Measurements from ENCODE around the gene IGF2R.

Gene IGF2R

GRCh38 chr6:160055813-160056212 is 86.9 kb downstream of the IGF2R start:
- DNase-seq, result no peak

GRCh38 chr6:160057080-160057479 is 88.2 kb downstream of the IGF2R start:
- DNase-seq, result no peak

- no peak for DNase-seq
Measured at GRCh38 chr6:160058603-160059215, 89.8 kb downstream of the IGF2R start.

GRCh38 chr6:160060221-160060620 is 91.3 kb downstream of the IGF2R start:
- no peak for DNase-seq

- no peak for DNase-seq
Measured at GRCh38 chr6:160060920-160061447, 92.1 kb downstream of the IGF2R start.

GRCh38 chr6:160063771-160064413 is 95.0 kb downstream of the IGF2R start:
- no peak for DNase-seq

GRCh38 chr6:160065200-160065599 is 96.3 kb downstream of the IGF2R start:
- DNase-seq, result no peak

- no peak for DNase-seq
Measured at GRCh38 chr6:160067564-160067963, 98.7 kb downstream of the IGF2R start.

GRCh38 chr6:160068346-160068745 is 99.5 kb downstream of the IGF2R start:
- DNase-seq, result no peak

GRCh38 chr6:160069050-160069454 is 100.2 kb downstream of the IGF2R start:
- no peak for DNase-seq

GRCh38 chr6:160069459-160069858 is 100.6 kb downstream of the IGF2R start:
- no peak for DNase-seq

GRCh38 chr6:160070427-160070826 is 101.5 kb downstream of the IGF2R start:
- DNase-seq, result no peak

- DNase-seq, result no peak
Measured at GRCh38 chr6:160070831-160071230, 101.9 kb downstream of the IGF2R start.

GRCh38 chr6:160071805-160072690 is 103.2 kb downstream of the IGF2R start:
- DNase-seq, result no peak

- no peak for DNase-seq
Measured at GRCh38 chr6:160073272-160073671, 104.4 kb downstream of the IGF2R start.

GRCh38 chr6:160076009-160076408 is 107.1 kb downstream of the IGF2R start:
- no peak for DNase-seq

GRCh38 chr6:160077024-160077423 is 108.1 kb downstream of the IGF2R start:
- DNase-seq, result no peak

- peak; percentile 35 for DNase-seq
Measured at GRCh38 chr6:160077526-160077925, 108.6 kb downstream of the IGF2R start.

GRCh38 chr6:160078883-160079685 is 110.2 kb downstream of the IGF2R start:
- no peak for DNase-seq

GRCh38 chr6:160079686-160080043 is 110.8 kb downstream of the IGF2R start:
- DNase-seq, result no peak

- DNase-seq, result no peak
Measured at GRCh38 chr6:160080097-160080496, 111.2 kb downstream of the IGF2R start.

- peak; percentile 4 for DNase-seq
Measured at GRCh38 chr6:160081398-160081797, 112.5 kb downstream of the IGF2R start.

- no peak for DNase-seq
Measured at GRCh38 chr6:160082627-160083026, 113.7 kb downstream of the IGF2R start.

Measured in fibroblast of upper back skin (primary cell).